SKM-1 (cell line): ENCODE results near the gene LY6G6C.

Experiments used
- DNase-seq: peaks from one replicate; lab custom pipeline; 2025; ENCODE audit not compliant: unreplicated experiment; lab: John Stamatoyannopoulos, UW

LY6G6C gene

DNA sequence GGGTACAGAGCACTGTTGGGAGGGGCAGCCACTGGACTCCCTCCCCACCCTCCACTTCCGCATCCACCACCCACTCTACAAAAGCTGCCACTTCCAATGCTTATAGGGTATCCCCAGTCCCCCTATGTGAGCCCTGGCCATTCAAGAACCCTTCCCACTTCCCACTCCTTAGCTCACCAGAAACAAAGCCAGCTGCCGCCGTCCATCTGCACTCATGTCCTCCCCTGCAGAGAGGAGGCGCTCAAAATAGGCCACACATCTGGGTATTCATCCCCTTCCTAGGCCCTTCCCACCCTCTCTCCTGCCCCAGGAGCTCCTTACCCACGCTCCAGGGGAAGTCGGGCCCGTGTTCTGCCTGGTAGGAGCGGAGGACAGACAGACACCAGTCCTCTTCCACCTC is 34.2 kb downstream of the LY6G6C start:
- no peak for DNase-seq

DNA sequence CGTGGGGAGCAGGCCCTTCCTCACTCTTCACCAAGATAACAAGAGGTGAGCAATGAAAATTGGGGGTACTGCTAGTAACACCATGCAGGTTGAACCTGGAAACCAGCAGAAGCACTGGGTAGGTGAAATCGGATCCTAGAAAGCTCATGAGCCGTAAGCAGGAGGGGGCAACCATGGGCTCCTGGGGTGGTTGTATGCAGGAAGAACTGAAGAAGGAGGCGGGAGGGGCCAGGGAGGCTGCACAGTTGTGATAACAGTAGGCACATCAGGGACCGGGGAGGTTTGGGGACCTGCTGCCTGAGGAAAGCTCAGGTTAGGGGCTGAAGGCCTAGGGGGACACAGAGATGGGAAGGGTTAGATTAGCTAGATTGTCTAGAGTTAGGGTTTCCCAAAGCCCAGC is 35.1 kb downstream of the LY6G6C start:
- DNase-seq, result no peak

DNA sequence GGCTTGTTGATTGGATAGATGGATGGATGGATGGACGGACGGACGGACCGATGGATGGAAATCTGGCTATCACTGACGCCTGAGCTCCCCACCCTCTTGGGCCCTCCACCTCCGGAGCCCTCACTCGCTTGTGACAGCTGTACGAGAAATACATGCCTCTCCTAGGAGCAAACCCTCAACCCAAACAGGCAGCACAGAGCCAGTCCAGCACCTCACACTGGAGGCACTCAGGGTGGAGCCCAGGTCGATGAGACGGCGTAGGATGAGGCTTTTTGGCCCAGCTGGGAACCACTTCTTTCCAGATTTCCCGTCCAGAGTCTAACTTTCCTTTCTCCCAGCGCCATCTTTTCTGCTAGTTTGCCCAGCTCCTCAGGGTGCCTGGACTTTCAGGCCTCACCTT is 38.0 kb downstream of the LY6G6C start:
- DNase-seq, result no peak

DNA sequence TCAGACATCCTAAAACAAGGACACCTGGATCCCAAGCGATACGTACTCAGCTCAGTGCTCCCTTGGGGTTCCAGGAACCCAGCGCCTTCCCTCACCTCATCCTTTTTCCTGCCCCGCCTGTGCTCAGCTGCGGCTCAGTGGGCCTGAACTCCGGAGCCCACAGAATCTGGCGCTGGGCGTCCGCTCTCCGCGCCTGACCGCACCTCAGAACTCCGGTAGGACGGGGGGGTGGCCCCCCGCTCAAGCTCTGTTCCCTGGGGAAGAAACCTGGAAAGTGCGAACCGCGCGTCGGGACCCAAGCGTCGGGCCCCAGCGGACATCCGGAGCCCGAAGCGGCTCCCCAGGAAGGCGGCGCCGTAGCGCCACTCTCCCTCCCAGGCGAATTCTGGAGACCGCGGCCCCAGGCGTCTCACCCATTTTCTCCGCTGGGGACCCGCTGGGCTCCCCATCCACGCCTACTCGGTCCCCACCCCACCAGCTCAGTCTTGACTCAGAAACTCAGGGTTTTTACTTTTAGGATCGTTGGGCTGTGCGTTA is 40.3 kb downstream of the LY6G6C start:
- DNase-seq, result no peak

DNA sequence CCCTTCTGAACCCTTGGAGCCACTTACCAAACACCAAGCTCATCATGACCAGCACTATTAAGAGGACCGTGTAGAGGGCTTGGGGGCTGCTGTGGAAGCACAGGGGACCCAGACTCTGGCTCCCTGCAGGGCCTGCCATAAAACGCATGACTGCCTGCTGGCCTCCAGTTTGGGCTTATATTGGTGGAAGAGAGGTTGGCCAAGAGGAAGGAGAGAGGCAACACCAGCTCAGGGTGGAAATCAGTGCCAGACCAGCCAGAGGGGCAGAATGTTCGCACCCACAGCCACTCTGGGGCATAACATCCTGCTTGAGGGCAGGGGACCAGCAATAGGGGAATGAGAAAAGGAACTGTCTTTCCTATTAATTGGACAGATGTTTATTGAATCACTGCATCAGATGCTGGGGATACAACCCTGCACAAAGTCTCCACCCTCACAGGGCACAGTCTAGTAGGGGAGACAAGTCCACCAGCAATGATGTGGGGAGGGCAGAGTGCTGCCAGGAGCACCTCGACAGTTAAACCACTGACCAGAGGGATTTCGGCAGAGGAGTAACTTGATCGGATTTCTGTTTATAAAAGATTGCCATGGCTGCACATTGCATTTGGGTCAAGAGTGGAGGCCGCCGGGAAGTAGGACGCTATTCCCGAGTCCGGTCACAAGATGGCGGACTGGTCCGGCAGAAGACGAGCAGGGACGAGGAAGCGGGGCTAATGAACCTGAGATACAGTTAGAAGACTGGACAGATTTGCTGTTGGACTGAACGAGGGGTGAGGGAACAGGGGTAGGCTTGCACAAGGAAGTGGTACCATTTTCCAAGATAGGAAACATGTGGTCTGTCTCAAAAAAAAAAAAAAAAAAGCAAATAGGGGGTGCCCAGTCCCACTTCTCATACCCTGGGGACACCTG is 41.1 kb downstream of the LY6G6C start, which contains the start of gene LY6G5C:
TSS of gene LY6G5C (minus strand) at position 842 of the 909 bp plus-strand sequence. CDS start at position 148, 694 bp downstream.
- DNase-seq, result peak; percentile 49

DNA sequence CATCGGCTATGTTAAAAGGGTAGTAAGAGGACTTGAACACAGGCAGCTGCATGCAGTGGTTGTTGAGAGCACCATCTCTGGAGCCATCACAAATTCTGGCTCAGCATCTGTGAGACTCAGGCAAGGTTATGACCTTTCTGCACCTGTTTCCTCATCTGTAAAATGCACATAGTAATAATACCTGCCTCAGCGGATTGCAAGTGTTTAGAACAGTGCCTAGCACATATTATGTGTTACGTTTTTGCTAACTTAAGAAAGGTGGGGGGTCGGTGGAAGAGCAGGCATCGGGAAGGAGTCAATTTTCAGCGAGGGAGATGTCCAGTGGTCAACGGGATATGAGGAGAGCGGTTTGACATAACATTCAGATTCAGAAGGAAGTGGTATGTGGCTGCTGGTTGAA is 43.6 kb downstream of the LY6G6C start:
- DNase-seq, result no peak

DNA sequence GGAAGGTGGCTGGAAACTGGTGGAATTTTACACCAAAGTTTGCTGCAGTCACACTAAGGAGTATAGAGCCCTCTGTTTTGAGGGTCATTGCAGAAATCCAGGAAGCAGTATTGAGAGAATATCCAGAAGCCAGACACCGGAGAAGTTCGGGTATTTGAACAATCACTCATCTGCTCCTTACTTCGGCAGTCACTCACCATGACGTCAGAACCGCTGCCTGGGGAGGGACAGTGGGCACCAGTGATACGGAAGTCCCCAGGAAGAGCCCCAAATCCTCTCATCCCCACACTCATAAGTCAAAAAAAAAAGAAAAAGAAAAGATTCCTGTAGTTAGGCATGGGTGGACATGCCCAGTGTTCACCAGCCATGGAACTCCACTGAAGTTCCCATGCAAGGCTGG is 44.6 kb downstream of the LY6G6C start:
- DNase-seq, result no peak

DNA sequence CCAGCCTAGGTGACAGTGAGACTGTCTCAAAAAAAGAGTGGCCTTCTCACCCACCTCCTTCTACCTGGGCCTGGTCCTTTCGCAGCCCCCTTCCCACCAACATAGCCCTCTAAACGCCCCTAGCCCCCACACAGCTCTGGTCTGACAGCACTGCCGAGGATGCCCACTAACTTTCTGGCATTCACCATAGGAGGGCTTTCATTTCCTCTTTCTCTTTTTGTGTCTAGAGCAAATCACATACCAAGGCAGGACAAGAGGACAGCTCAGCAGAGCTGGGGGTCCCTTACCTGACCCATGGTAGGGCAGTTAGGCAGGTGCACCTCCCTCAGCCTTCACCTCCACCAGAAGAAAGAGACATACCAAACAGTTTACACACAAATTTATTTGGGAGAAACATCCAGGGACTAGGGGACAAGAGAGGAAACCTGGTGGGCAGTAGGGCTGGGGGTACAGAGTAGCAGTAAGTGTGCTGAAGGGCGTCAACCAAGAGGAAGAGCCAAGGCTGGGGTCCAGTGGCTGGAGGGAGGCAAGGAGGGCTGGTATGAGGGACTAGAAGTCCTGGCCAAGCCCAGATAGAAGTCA is 45.1 kb downstream of the LY6G6C start:
- DNase-seq, result no peak

DNA sequence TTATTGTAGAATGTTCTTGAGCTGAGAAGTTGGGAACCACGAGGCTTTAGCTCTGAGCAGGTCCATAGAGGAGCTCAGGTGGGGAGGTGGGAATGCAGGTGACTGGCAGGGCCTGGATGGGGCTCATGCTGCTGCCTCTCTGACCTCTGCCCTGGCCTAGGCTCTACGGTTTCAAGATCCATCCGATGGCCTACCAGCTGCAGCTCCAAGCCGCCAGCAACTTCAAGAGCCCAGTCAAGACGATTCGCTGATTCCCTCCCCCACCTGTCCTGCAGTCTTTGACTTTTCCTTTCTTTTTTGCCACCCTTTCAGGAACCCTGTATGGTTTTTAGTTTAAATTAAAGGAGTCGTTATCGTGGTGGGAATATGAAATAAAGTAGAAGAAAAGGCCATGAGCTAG is 51.9 kb downstream of the LY6G6C start, which contains the start of gene LY6G5B:
TSS of gene LY6G5B (plus strand) at position 301 of the 400 bp plus-strand sequence. CDS start 975 bp downstream, outside the sequence.
- no peak for DNase-seq
